ENCODE data around the gene DNAJB2.

DNA sequence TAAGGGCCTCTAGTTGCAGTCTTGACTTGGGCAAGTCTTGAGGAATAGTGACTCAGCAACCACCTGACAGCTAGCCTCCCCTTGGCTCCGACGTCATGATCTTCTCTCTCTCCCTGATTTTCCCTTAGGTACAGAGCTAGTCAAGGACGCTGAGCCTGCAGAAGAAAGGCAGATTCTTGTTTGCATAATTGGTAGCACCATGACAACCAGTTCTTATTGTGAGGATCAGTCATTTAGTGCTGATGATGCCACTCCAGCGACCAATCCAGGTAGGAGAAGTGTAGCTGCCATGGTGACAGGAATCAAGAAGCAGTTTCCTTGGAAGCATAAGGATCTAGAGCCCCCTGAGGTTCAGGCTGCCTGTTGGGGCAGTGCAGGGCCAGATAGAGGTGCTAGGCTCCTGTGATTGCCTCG is 56.2 kb downstream of the DNAJB2 start:
- TF ChIP-seq CTCF (IDR thresholded peaks at IDR 0.05; ENCODE audit: low read depth, low read length) (no peak), POLR2A (IDR thresholded peaks at IDR 0.05; ENCODE audit: extremely low read depth, insufficient read length) (no peak)
